GM12878 (cell line): ENCODE measurements around the gene CIPC. TPM values are rescaled to one million over a fixed set of nuclear protein-coding genes. Genes with fewer than 3 reads are reported as not detected.

Experiments
- ATAC-seq: fragments of 200-7000 bp; cut with Tn5 transposase; 3 replicates; pipeline ENCODE4 v1.9.1; 2020; ENCODE audit warnings: mild to moderate bottlenecking, moderate library complexity
- BruUV-seq: library from RNA; stranded (reverse); fragments of 400-500 nt; replicated peaks from 2 replicates; lab custom pipeline; 2021; lab: Mats Ljungman, UMichigan
- CTCF ChIA-PET: fragments of 300-600 bp; sonication (Branson Sonifier 250); formaldehyde crosslinking; extraction: SDS; loops from one replicate; lab custom pipeline; 2021; ENCODE audit warnings: inconsistent platforms; lab: Yijun Ruan, JAX
- POLR2A ChIA-PET: fragments of 350-600 bp; formaldehyde crosslinking; extraction: SDS; loops from one replicate; lab custom pipeline; 2021; ENCODE audit warnings: inconsistent platforms; lab: Charles Lee
- RAD21 ChIA-PET: fragments of 300-600 bp; sonication (Branson Sonifier 250); formaldehyde crosslinking; loops from one replicate; lab custom pipeline; 2023; ENCODE audit warnings: antibody characterized with exemption; ENCODE audit not compliant: unreplicated experiment; lab: Charles Lee
- SMC1A ChIA-PET: fragments of 300-600 bp; sonication (Branson Sonifier 250); formaldehyde crosslinking; loops from one replicate; lab custom pipeline; 2023; ENCODE audit not compliant: unreplicated experiment, uncharacterized antibody; lab: Charles Lee
- DNase-seq: peaks from one replicate; pipeline ENCODE4 v3.0.0-alpha.2; 2011; ENCODE audit warnings: low read depth, low spot score
- FAIRE-seq: peaks from 3 replicates; lab custom pipeline; 2011; peaks lifted over from hg19 to GRCh38; lab: Jason Lieb, UNC
- H2AFZ ChIP-seq: 2 replicates; pipeline ENCODE4 v1.6.0; 2011; ENCODE audit warnings: low read depth, low read length, control low read depth; ENCODE audit not compliant: control insufficient read depth
- H3K27ac ChIP-seq: 2 replicates; pipeline ENCODE4 v1.5.1; 2011; ENCODE audit warnings: control low read depth; ENCODE audit not compliant: control insufficient read depth, insufficient read depth
- H3K27me3 ChIP-seq, 2 experiments: replicated peaks in 1 of 2; 2 replicates each; pipeline versions ENCODE4 v1.6.0 to v1.6.1; 2011; ENCODE audit warnings: low read length in 1 of 2; ENCODE audit not compliant: control insufficient read depth in 2 of 2, insufficient read depth in 2 of 2
- H3K36me3 ChIP-seq, 2 experiments: 2 replicates each; pipeline ENCODE4 v1.5.1; 2011; ENCODE audit warnings: low read length in 1 of 2; ENCODE audit not compliant: control insufficient read depth in 2 of 2, insufficient read depth in 2 of 2
- H3K4me1 ChIP-seq: 2 replicates; pipeline ENCODE4 v1.6.1; 2011; ENCODE audit warnings: mild to moderate bottlenecking, low read length, moderate library complexity, mixed read lengths; ENCODE audit not compliant: control insufficient read depth, insufficient read depth
- H3K4me2 ChIP-seq: 2 replicates; pipeline ENCODE4 v1.6.0; 2011; ENCODE audit warnings: control low read depth; ENCODE audit not compliant: control insufficient read depth, insufficient read depth
- H3K4me3 ChIP-seq: fragments of 200-600 bp; sonication (generic); 2 replicates; pipeline ENCODE4 v1.5.1; 2016
- H3K79me2 ChIP-seq: 2 replicates; pipeline ENCODE4 v1.6.0; 2011; ENCODE audit warnings: low read length; ENCODE audit not compliant: control insufficient read depth, insufficient read depth
- H3K9ac ChIP-seq: 2 replicates; pipeline ENCODE4 v1.8.0; 2011; ENCODE audit warnings: low read length, control low read depth, mixed read lengths; ENCODE audit not compliant: control insufficient read depth, insufficient read depth
- H3K9me3 ChIP-seq: replicated peaks from 3 replicates; pipeline ENCODE4 v1.5.1; 2011; ENCODE audit warnings: mild to moderate bottlenecking, low read length; ENCODE audit not compliant: control insufficient read depth, insufficient read depth
- H4K20me1 ChIP-seq: 2 replicates; pipeline ENCODE4 v1.6.0; 2011; ENCODE audit not compliant: control insufficient read depth, insufficient read depth
- BACH1 ChIP-seq: fragments of 450-650 bp; IDR thresholded peaks from 2 replicates; pipeline ENCODE4 v1.6.1; 2017; ENCODE audit warnings: mild to moderate bottlenecking, borderline replicate concordance
- POLR2A ChIP-seq: IDR thresholded peaks from 2 replicates; pipeline ENCODE4 v1.6.1; 2011; ENCODE audit warnings: low read depth, mild to moderate bottlenecking, low read length
- RELA ChIP-seq: fragments of 450-650 bp; IDR thresholded peaks from 2 replicates; pipeline ENCODE4 v1.8.0; 2014; ENCODE audit warnings: borderline replicate concordance; ENCODE audit not compliant: partially characterized antibody
- YBX1 ChIP-seq: fragments of 450-650 bp; IDR thresholded peaks from 2 replicates; pipeline ENCODE4 v1.6.1; 2016; ENCODE audit warnings: antibody characterized with exemption
- ZSCAN29 ChIP-seq: fragments of 450-650 bp; IDR thresholded peaks from 2 replicates; pipeline ENCODE4 v1.6.1; 2017; ENCODE audit warnings: mild to moderate bottlenecking, moderate library complexity
- WGBS: methylation state at CpG from one replicate; pipeline ENCODE4 v1.1.6; 2016; ENCODE audit warnings: low lambda C conversion rate; ENCODE audit not compliant: insufficient replicate concordance, insufficient coverage; ENCODE audit errors: missing lambda C conversion rate; 5-methylcytosine and 5-hydroxymethylcytosine counted together
- in situ Hi-C: fragments of 300-500 bp; cut with MboI; formaldehyde crosslinking; loops from 9 replicates; pipeline ENCODE4 v1.14.3; 2018; ENCODE audit warnings: mixed read lengths
- intact Hi-C: fragments of 100-400 bp; cut with micrococcal nuclease; formaldehyde crosslinking; loops from one replicate; pipeline ENCODE4 v1.14.2; 2022; ENCODE audit not compliant: unreplicated experiment
- polyA plus RNA-seq, 11 experiments: library from polyadenylated mRNA; depleted of rRNA in 4 of 11; unstranded in 6 of 11; stranded (reverse) in 5 of 11; fragments of >200 nt; fragmentation: Nextera tagmentation in 4 of 11; fragmentation: Illumina TruSeq in 1 of 11; extraction: Ambion mirVana in 4 of 11; extraction: Trizol in 1 of 11; gene quantifications; 1 replicate in 1 of 11; 2 replicates in 10 of 11; pipeline versions ENCODE4 v1.2.1 to v1.2.3, GENCODE V29; 2011 to 2016; ENCODE audit warnings: inconsistent platforms in 2 of 11, missing spikeins in 2 of 11, low read depth in 1 of 11
- total RNA-seq, 4 experiments: library from RNA; depleted of rRNA in 3 of 4; stranded (reverse); fragments of >200 nt in 3 of 4; fragmentation: Illumina TruSeq in 1 of 4; extraction: Trizol in 1 of 4; gene quantifications; 2 replicates each; pipeline versions ENCODE4 v1.2.1 to v1.2.3, GENCODE V29; 2013 to 2021
- TF ChIP-seq, protein P1 (sequence below), 3 experiments: IDR thresholded peaks in 2 of 3; conservative IDR thresholded peaks in 1 of 3; 2 replicates each; pipeline ENCODE4 v1.5.1; 2011; ENCODE audit warnings: low read depth in 3 of 3, low read length in 3 of 3, mild to moderate bottlenecking in 3 of 3, control low read depth in 2 of 3, moderate library complexity in 2 of 3, inconsistent platforms in 1 of 3, mixed read lengths in 1 of 3; ENCODE audit not compliant: control insufficient read depth in 2 of 3, insufficient read depth in 1 of 3; ENCODE audit errors: extremely low read depth in 1 of 3
- TF ChIP-seq, protein P2 (sequence below): IDR thresholded peaks from 2 replicates; pipeline ENCODE4 v1.6.1; 2011; ENCODE audit warnings: borderline replicate concordance, low read depth, mild to moderate bottlenecking, moderate library complexity, low read length; ENCODE audit not compliant: insufficient read depth, poor library complexity, severe bottlenecking
- TF ChIP-seq, protein P3 (sequence below): fragments of 450-650 bp; formaldehyde crosslinking; IDR thresholded peaks from 2 replicates; pipeline ENCODE4 v1.4.0; 2020; ENCODE audit warnings: mild to moderate bottlenecking, moderate library complexity

The CIPC gene
- total and polyA plus RNA-seq, 10 of the 15 experiments (the other 5 are each of a cell fraction or from before 2014, with no cell fraction given): 5.6 to 29.5 (median 16.5) TPM

DNA sequence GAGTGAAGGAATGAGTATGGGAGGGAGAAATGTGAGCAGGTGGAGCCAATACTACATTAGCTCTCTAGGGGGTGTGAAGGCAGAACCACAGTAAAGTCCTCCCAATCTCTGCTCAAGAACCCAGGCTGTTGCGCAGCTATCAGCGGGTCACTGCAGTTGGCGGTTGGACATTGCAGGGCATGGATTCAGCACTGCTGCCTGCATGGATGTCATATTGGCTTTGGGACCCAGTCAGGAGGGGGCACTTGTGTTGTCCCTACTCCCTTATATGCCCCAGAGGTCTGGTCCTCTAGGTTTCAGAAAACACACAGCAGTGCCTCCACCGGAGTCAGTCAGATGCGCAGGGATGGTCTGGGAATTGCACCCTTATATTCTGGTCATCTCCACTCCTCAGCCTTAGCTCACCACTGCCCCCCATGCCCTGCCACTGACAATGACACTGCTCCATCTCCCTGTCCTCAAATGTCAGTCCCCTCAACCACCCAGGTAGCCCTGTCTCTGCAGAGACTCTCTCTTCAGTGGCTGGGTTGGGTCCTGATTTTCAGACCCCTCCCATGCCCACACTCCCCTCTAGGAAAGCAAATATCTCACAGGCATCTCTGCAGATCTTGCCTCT is 33.9 kb downstream of the CIPC start:
- no peak overlapping the region for H2AFZ ChIP-seq
- ChIA-PET CTCF (no interaction called here), POLR2A (no interaction called here), SMC1A (interaction anchor here (0.6 kb wide), 1 partner anchor 256 kb away, joined by 3 read pairs; no protein-coding TSS in a partner anchor), RAD21 (no interaction called here)
- BruUV-seq: no TSS peak
- no peak for FAIRE-seq
- no peaks in the 10 kb centered on the region for H3K36me3 ChIP-seq
- H3K27me3 ChIP-seq: peaks cover 6 to 11% of the 10 kb centered on the region in 2 experiments
- intact Hi-C loops: no loop called here
- H4K20me1 ChIP-seq: no peaks in the 10 kb centered on the region
- in situ Hi-C loops: no loop called here
- TF ChIP-seq POLR2A: no peak
- TF ChIP-seq, protein P1, sequence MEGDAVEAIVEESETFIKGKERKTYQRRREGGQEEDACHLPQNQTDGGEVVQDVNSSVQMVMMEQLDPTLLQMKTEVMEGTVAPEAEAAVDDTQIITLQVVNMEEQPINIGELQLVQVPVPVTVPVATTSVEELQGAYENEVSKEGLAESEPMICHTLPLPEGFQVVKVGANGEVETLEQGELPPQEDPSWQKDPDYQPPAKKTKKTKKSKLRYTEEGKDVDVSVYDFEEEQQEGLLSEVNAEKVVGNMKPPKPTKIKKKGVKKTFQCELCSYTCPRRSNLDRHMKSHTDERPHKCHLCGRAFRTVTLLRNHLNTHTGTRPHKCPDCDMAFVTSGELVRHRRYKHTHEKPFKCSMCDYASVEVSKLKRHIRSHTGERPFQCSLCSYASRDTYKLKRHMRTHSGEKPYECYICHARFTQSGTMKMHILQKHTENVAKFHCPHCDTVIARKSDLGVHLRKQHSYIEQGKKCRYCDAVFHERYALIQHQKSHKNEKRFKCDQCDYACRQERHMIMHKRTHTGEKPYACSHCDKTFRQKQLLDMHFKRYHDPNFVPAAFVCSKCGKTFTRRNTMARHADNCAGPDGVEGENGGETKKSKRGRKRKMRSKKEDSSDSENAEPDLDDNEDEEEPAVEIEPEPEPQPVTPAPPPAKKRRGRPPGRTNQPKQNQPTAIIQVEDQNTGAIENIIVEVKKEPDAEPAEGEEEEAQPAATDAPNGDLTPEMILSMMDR (IDR thresholded peaks at IDR 0.05 in 2 of 3, conservative IDR thresholded peaks at IDR 0.05 in 1 of 3; ENCODE audit: control insufficient read depth in 2 of 3, extremely low read depth in 1 of 3, insufficient read depth in 1 of 3, low read depth in 3 of 3, low read length in 3 of 3): 0 out of 6 replicates have a peak, but pooled peaks of 2 of the 3 experiments have one; percentile 1 to 10
- no peaks in the 10 kb centered on the region for H3K4me1 ChIP-seq
- no peak for DNase-seq
- no peaks in the 10 kb centered on the region for H3K79me2 ChIP-seq
- no peak overlapping the region for H3K27ac ChIP-seq
- H3K9me3 ChIP-seq: no peaks in the 10 kb centered on the region
- H3K9ac ChIP-seq: no peak overlapping the region
- no peak overlapping the region for H3K4me2 ChIP-seq
- WGBS: 95% methylated on average over 5 of the region's 5 CpGs
- no peak for ATAC-seq
- H3K4me3 ChIP-seq: no peak overlapping the region

DNA sequence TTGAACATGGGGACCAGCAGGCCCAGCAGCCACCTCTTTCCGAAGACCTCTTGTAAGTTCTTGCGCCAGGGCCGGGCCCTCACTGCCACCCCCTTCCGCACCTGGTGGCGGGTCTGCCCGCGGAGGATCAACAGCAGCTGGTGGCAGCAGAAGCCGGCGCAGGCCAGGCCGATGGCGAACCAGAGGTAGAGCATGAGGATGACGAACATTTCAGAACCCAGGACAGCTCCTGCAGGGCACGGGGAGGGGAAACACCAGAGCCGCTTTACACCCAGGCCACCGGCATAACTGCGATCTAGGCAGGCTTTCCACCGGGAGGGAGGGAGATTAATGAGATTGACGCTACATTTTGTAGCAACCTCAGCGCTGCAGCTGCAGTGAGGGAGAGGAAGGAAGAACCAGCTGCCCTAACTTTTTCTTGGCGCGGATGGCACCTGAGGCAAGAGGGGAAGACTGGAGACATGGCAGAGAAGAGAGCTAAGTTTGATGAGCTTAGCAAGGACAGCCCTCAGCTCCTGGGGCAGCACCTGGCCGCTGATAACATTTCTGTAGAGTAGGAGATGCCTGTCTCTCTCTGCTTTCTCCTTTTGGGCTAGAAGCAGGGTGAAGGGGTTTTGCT is 35.8 kb downstream of the CIPC start:
- Histone ChIP-seq H3K36me3 (no peaks in the 10 kb centered on the region), H3K27ac (no peak overlapping the region), H3K4me3 (no peak overlapping the region), H3K9ac (no peak overlapping the region), H3K9me3 (no peaks in the 10 kb centered on the region), H3K4me2 (no peak overlapping the region), H4K20me1 (no peaks in the 10 kb centered on the region), H2AFZ (no peak overlapping the region), H3K27me3 (peaks cover 11 to 13% of the 10 kb centered on the region in 2 experiments), H3K79me2 (no peaks in the 10 kb centered on the region), H3K4me1 (no peaks in the 10 kb centered on the region)
- FAIRE-seq (peak; percentile 23), DNase-seq (no peak), ATAC-seq (peak; percentile 92)
- POLR2A ChIA-PET: no interaction called here
- intact Hi-C loops (no loop called here), in situ Hi-C loops (no loop called here)
- 44% methylated on average over 22 of the region's 22 CpGs for WGBS
- SMC1A ChIA-PET: interaction anchor here (1.1 to 2.4 kb wide), 4 partner anchors 10 to 63 kb away, joined by 3 to 5 read pairs (median 4); no protein-coding TSS in a partner anchor
- RAD21 ChIA-PET: interaction anchor here (0.9 to 1.5 kb wide), 3 partner anchors 35 to 261 kb away, joined by 4 to 6 read pairs (median 4); partner anchors contain the start of gene CIPC
- no TSS peak for BruUV-seq
- CTCF ChIA-PET: interaction anchor here (0.8 to 4.0 kb wide), 8 partner anchors 10 to 261 kb away, joined by 3 to 30 read pairs (median 8); no protein-coding TSS in a partner anchor
- TF ChIP-seq YBX1 (no peak), RELA (no peak), ZSCAN29 (no peak), BACH1 (no peak)
- TF ChIP-seq, protein P2, sequence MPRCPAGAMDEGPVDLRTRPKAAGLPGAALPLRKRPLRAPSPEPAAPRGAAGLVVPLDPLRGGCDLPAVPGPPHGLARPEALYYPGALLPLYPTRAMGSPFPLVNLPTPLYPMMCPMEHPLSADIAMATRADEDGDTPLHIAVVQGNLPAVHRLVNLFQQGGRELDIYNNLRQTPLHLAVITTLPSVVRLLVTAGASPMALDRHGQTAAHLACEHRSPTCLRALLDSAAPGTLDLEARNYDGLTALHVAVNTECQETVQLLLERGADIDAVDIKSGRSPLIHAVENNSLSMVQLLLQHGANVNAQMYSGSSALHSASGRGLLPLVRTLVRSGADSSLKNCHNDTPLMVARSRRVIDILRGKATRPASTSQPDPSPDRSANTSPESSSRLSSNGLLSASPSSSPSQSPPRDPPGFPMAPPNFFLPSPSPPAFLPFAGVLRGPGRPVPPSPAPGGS: no peak
- TF ChIP-seq, protein P3, sequence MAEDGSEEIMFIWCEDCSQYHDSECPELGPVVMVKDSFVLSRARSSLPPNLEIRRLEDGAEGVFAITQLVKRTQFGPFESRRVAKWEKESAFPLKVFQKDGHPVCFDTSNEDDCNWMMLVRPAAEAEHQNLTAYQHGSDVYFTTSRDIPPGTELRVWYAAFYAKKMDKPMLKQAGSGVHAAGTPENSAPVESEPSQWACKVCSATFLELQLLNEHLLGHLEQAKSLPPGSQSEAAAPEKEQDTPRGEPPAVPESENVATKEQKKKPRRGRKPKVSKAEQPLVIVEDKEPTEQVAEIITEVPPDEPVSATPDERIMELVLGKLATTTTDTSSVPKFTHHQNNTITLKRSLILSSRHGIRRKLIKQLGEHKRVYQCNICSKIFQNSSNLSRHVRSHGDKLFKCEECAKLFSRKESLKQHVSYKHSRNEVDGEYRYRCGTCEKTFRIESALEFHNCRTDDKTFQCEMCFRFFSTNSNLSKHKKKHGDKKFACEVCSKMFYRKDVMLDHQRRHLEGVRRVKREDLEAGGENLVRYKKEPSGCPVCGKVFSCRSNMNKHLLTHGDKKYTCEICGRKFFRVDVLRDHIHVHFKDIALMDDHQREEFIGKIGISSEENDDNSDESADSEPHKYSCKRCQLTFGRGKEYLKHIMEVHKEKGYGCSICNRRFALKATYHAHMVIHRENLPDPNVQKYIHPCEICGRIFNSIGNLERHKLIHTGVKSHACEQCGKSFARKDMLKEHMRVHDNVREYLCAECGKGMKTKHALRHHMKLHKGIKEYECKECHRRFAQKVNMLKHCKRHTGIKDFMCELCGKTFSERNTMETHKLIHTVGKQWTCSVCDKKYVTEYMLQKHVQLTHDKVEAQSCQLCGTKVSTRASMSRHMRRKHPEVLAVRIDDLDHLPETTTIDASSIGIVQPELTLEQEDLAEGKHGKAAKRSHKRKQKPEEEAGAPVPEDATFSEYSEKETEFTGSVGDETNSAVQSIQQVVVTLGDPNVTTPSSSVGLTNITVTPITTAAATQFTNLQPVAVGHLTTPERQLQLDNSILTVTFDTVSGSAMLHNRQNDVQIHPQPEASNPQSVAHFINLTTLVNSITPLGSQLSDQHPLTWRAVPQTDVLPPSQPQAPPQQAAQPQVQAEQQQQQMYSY: no peak
